ENCODE measurements around the gene PAIP2B.

DNA sequence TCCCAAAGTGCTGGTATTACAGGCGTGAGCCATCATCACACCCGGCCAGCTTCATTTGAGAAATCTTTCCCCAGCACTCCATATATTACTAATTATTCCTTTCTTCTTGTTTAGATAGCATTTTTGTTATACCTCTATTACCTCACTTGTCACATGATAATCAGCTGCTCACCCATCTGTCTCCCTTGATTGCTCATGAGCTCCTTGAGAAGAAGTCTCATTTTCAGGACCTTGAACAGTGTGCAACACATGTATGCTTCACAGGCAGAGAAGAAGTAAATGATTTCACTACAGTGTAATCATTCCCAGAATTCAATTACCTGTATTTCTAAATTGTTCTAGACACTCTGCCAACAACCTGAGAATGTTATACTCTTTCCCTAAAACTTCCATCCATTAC is 6.2 kb downstream of the PAIP2B start:
- TF ChIP-seq ZNF614 (CRISPR knock-in tag; IDR thresholded peaks at IDR 0.05; ENCODE audit: borderline replicate concordance) (no peak), POLR2A (IDR thresholded peaks at IDR 0.05; ENCODE audit: insufficient read depth in 1 of 2, low read depth in 2 of 2, low read length in 2 of 2) (no peak), RBM22 (optimal IDR thresholded peaks at IDR 0.05; ENCODE audit: low read length) (no peak), HDAC1 (CRISPR knock-in tag; IDR thresholded peaks at IDR 0.05) (no peak), ZNF329 (CRISPR knock-in tag; IDR thresholded peaks at IDR 0.05; ENCODE audit: low read depth) (no peak)
